Lower lobe of right lung (tissue), 2 donors: Measurements from ENCODE around the gene PRMT1. TPM values are rescaled to one million over a fixed set of nuclear protein-coding genes. Genes with fewer than 3 reads are reported as not detected.

Source experiments
- ATAC-seq, 2 donors: fragments of 200-7000 bp; cut with Tn5 transposase; one replicate each; pipeline ENCODE4 v1.9.1; 2020 to 2022; ENCODE audit warnings: mild to moderate bottlenecking in 2 of 2, moderate library complexity in 2 of 2
- DNase-seq: peaks from one replicate; pipeline ENCODE4 v3.0.0-alpha.2; 2020
- H3K27ac ChIP-seq: fragments of 200-600 bp; one replicate; pipeline ENCODE4 v1.8.0; 2022
- H3K27me3 ChIP-seq: fragments of 200-600 bp; one replicate; pipeline ENCODE4 v1.8.0; 2022; ENCODE audit warnings: low read depth
- H3K36me3 ChIP-seq: fragments of 200-600 bp; one replicate; pipeline ENCODE4 v1.8.0; 2022; ENCODE audit warnings: mild to moderate bottlenecking
- H3K4me1 ChIP-seq: fragments of 200-600 bp; one replicate; pipeline ENCODE4 v1.8.0; 2022
- H3K4me3 ChIP-seq: fragments of 200-600 bp; one replicate; pipeline ENCODE4 v1.8.0; 2022; ENCODE audit warnings: mild to moderate bottlenecking
- H3K9me3 ChIP-seq: fragments of 200-600 bp; one replicate; pipeline ENCODE4 v1.8.0; 2022
- intact Hi-C: fragments of 100-400 bp; cut with DNase I; formaldehyde crosslinking; loops from one replicate; pipeline ENCODE4 v1.11.0; 2022
- total RNA-seq: library from RNA; stranded (reverse); fragmentation: NEBNext Ultra II Directional; extraction: Animal tissue kit (Norgen Biotek cat#: 25700); gene quantifications from one replicate; pipeline ENCODE4 v1.2.1, GENCODE V29; 2021
- TF ChIP-seq, protein P1 (sequence below): fragments of 200-600 bp; IDR thresholded peaks from one replicate; pipeline ENCODE4 v1.8.0; 2022; ENCODE audit warnings: antibody characterized with exemption, mild to moderate bottlenecking
- donor health status: DM: no; HTN: yes; CAD: no; lungs with severe emphysema.

PRMT1 gene
- total RNA-seq, 1 donor from 2014 or later: 88.3 TPM

DNA sequence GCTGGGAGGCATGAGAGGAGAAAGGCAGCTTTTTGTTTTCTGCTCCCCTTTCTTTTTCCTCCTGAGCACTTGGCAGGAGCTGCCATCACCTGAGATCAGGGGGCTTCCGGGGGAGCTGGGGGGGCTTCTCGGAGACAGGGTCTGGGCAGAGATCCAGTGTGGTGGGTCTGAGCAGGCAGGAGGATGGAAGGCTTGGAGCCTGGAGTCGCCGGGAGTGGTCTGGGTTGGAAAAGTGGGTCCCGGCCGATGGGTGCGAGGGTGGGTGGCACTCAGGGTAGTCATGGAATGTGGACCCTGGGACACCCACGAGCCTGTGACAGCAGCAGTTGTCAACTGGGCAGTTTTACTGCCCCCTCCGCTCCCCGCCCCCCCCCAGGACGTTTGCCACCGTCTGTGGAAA lies 10.1 kb downstream of the PRMT1 start:
- ATAC-seq (no peak), DNase-seq (no peak)
- Histone ChIP-seq H3K9me3 (no peaks in the 10 kb centered on the region), H3K27ac (peak overlapping the region; percentile 60), H3K36me3 (peaks cover 60% of the 10 kb centered on the region), H3K4me1 (peaks cover 28% of the 10 kb centered on the region), H3K27me3 (peaks cover 26% of the 10 kb centered on the region), H3K4me3 (peak overlapping the region; percentile 63)
- TF ChIP-seq, protein P1, sequence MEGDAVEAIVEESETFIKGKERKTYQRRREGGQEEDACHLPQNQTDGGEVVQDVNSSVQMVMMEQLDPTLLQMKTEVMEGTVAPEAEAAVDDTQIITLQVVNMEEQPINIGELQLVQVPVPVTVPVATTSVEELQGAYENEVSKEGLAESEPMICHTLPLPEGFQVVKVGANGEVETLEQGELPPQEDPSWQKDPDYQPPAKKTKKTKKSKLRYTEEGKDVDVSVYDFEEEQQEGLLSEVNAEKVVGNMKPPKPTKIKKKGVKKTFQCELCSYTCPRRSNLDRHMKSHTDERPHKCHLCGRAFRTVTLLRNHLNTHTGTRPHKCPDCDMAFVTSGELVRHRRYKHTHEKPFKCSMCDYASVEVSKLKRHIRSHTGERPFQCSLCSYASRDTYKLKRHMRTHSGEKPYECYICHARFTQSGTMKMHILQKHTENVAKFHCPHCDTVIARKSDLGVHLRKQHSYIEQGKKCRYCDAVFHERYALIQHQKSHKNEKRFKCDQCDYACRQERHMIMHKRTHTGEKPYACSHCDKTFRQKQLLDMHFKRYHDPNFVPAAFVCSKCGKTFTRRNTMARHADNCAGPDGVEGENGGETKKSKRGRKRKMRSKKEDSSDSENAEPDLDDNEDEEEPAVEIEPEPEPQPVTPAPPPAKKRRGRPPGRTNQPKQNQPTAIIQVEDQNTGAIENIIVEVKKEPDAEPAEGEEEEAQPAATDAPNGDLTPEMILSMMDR: no peak
- intact Hi-C loops: no loop called here

DNA sequence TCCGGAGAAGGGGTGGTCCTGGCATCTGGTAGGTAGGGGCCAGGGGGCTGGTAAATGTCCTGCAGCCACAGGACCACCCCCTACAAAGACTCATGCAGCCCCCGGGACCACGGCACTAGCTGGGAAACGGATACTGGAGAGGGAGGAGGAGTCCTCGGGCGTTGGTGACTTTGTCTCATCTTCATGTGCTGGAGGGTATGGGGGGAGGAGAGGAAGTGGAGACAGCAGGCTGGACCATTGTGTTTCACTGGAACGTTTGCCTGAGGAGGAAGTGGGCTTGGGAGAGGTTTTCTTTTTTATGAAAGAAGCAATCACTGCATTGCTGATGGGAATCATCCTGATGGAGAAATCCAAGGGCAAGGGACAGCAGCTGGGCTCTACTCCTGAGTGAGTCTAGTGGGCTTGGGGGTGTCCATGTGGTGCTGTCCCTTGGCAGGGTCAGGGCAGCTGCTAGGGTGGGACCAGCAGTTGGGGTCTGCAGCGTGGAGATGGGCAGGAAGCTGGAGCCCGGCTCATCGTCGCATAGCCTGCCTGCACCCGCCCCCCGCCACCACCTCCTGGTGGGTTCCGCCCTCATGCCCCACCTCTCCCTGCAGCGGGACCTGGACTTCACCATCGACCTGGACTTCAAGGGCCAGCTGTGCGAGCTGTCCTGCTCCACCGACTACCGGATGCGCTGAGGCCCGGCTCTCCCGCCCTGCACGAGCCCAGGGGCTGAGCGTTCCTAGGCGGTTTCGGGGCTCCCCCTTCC lies 10.7 kb downstream of the PRMT1 start:
- Histone ChIP-seq H3K4me1 (peaks cover 28% of the 10 kb centered on the region), H3K27ac (peak overlapping the region; percentile 61)

DNA sequence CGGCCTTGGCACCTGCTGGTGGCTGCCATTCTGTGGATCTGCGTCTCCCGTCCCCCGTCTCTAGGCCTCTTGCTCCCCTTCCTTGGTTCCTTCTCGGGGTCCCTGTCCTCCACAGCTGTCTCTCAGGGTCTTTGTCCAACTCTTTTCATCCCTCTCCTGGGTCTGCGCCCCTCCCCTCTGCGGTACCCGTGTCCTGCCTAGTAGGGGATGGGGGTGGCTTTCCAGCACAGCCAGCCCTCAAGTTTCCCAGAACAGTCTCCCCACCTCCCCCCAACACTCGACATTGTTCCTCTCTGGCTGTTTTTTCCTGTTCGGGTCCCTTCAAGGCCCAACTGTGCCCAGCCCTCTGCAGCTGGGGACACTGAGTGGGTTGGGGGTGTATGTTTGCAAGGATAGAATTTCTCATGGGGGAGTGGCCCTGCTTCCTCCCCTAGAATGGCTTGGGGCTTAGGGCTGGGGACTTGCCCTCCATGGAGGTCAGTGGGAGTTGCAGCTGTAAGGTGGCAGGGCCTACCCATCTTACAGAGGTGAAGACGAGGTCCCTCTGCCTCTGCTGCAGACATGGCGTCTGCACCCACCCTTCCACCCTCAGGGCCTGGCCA lies 11.6 kb downstream of the PRMT1 start:
- H3K27me3 ChIP-seq: peaks cover 26% of the 10 kb centered on the region
- ATAC-seq (no peak), DNase-seq (no peak)
- peaks cover 28% of the 10 kb centered on the region for H3K4me1 ChIP-seq
- TF ChIP-seq, protein P1: no peak
- intact Hi-C loops: no loop called here
- peak overlapping the region; percentile 61 for H3K27ac ChIP-seq
- H3K4me3 ChIP-seq: peak overlapping the region; percentile 63
- H3K36me3 ChIP-seq: peaks cover 46% of the 10 kb centered on the region
- H3K9me3 ChIP-seq: no peaks in the 10 kb centered on the region

More for the DNA sequence above, 10.7 kb downstream of the PRMT1 start:
- TF ChIP-seq, protein P1: no peak
- intact Hi-C loops: no loop called here
- H3K9me3 ChIP-seq: no peaks in the 10 kb centered on the region
- peaks cover 26% of the 10 kb centered on the region for H3K27me3 ChIP-seq
- ATAC-seq (no peak), DNase-seq (no peak)
- peaks cover 55% of the 10 kb centered on the region for H3K36me3 ChIP-seq
- peak overlapping the region; percentile 63 for H3K4me3 ChIP-seq

DNA sequence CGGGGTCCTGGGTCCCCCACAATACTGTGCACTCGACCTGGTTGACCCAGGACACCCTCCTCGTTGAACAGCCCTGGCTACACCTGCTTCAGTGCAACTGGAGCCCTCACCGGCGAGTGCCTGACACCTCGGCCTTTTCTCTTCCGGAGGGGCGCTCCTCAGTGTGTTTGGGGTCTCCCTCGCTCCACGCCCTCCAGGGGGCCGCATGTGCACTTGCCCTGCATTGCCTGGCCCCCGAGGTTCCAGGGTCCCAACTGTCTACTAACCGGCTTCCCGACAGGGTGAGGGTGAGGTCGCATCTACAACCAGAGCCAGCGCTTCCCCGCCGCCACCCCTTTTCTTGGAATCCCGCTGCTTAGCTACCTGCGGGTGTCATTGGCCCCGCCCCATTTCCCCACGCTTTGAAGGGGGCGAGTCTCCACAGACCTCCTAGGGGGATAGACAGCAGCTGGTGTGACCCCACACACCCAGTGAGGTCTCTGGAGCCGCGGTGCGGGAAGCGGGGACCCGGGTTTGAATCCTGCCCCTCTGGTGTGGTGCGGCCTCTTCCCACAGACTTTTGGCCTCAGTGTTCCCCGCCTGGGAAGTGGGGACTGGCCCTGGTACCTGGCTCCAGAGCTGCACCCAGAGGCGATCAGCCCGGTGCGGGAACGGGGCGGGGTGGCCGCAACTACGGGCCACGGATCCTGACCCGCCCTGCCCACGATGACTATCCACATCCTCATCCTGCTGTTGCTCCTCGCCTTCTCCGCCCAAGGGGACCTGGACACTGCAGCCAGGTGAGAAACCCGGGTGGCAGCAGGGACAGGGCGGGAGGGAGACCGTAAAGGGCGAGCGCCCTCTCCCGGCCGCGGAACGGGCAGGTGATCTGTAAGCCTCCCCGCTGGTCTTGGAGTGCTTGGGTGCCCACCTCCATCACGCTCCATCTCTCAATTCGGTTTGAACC lies 12.3 kb downstream of the PRMT1 start, which contains the start of gene ADM5:
TSS of gene ADM5 (plus strand) at position 462 of the 946 bp plus-strand sequence. CDS start at position 706, 244 bp downstream.
- peak within 1 kb of the TSS; percentile 61 for H3K27ac ChIP-seq
- no peaks in the 10 kb centered on the region for H3K9me3 ChIP-seq
- peaks cover 38% of the 10 kb centered on the region for H3K36me3 ChIP-seq
- H3K4me1 ChIP-seq: peaks cover 28% of the 10 kb centered on the region
- DNase-seq (peak; percentile 69), ATAC-seq (peak; percentile 69 to 71)
- intact Hi-C loops: no loop called here
- peaks cover 26% of the 10 kb centered on the region for H3K27me3 ChIP-seq
- peak within 1 kb of the TSS; percentile 63 for H3K4me3 ChIP-seq
- TF ChIP-seq, protein P1: peak; percentile 56

DNA sequence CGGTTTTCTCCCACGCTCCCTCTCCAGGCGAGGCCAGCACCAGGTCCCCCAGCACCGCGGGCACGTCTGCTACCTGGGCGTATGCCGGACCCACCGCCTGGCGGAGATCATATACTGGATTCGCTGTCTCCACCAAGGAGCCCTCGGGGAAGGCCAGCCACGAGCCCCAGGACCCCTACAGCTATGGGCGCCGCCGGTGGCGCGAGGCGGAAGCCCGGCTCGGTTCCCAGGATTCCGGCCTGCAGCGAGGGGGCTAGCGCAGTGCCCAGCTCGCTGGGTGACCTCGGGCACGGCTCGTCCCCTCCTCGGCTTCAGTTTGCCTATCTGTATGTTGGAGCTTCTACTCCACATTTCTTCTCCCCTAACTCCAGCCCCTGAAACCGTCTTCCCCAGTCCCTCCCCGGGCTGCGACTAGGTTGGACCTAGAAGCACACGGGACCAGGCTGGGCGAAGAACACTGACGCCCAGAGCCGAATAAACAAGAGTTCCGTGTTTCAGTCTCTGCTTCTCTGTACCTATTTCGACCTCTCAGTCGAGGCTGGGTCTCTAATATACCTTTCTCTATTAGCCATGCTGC lies 13.1 kb downstream of the PRMT1 start:
- peak; percentile 1 to 25 for ATAC-seq
- Histone ChIP-seq H3K4me3 (peak overlapping the region; percentile 63), H3K36me3 (peaks cover 30% of the 10 kb centered on the region), H3K9me3 (no peaks in the 10 kb centered on the region), H3K4me1 (peaks cover 28% of the 10 kb centered on the region), H3K27me3 (peaks cover 26% of the 10 kb centered on the region), H3K27ac (peak overlapping the region; percentile 61)
- no peak for DNase-seq
- intact Hi-C loops: no loop called here
- TF ChIP-seq, protein P1: no peak
